HG03196 (cell line): Measurements from ENCODE around the gene CNST.
"Not testable (repeated sequence)": the region's sequence is repeated elsewhere in the genome, so short reads cannot be mapped to it uniquely, and the experiment has no call there.

ENCODE experiments used
- ATAC-seq: cut with Tn5 transposase; IDR thresholded peaks from one replicate; pipeline ENCODE4 v1.9.1; 2021; ENCODE audit not compliant: unreplicated experiment

Gene CNST

GRCh38 chr1:246583448-246584185 is 17.4 kb downstream of the CNST start:
- ATAC-seq = no peak

- ATAC-seq = no peak
Observed at GRCh38 chr1:246587032-246587431, 20.8 kb downstream of the CNST start.

GRCh38 chr1:246587606-246588005 is 21.4 kb downstream of the CNST start:
- no peak for ATAC-seq

- no peak for ATAC-seq
Observed at GRCh38 chr1:246588159-246588721, 22.0 kb downstream of the CNST start.

GRCh38 chr1:246589919-246590318 is 23.7 kb downstream of the CNST start:
- ATAC-seq = not testable (repeated sequence)

- ATAC-seq = peak; percentile 39
Observed at GRCh38 chr1:246591047-246591446, 24.8 kb downstream of the CNST start.

- ATAC-seq = peak; percentile 96
Observed at GRCh38 chr1:246591504-246591903, 25.2 kb downstream of the CNST start.

GRCh38 chr1:246591958-246592357 is 25.7 kb downstream of the CNST start:
- no peak for ATAC-seq

- ATAC-seq = no peak
Observed at GRCh38 chr1:246592695-246593094, 26.4 kb downstream of the CNST start.

GRCh38 chr1:246595146-246595545 is 28.9 kb downstream of the CNST start:
- no peak for ATAC-seq

- no peak for ATAC-seq
Observed at GRCh38 chr1:246597340-246597739, 31.1 kb downstream of the CNST start.

- no peak for ATAC-seq
Observed at GRCh38 chr1:246597971-246598370, 31.7 kb downstream of the CNST start.

- ATAC-seq = no peak
Observed at GRCh38 chr1:246599315-246599714, 33.1 kb downstream of the CNST start.

- ATAC-seq = no peak
Observed at GRCh38 chr1:246600579-246600978, 34.3 kb downstream of the CNST start.

- no peak for ATAC-seq
Observed at GRCh38 chr1:246602194-246602593, 35.9 kb downstream of the CNST start.

- ATAC-seq = not testable (repeated sequence)
Observed at GRCh38 chr1:246605231-246605630, 39.0 kb downstream of the CNST start.

GRCh38 chr1:246607462-246607861 is 41.2 kb downstream of the CNST start:
- ATAC-seq = no peak

- ATAC-seq = peak; percentile 80
Observed at GRCh38 chr1:246608616-246609376, 42.5 kb downstream of the CNST start.

GRCh38 chr1:246609632-246610031 is 43.4 kb downstream of the CNST start:
- ATAC-seq = no peak

- ATAC-seq = no peak
Observed at GRCh38 chr1:246613096-246613758, 47.0 kb downstream of the CNST start.

GRCh38 chr1:246617156-246617555 is 50.9 kb downstream of the CNST start:
- no peak for ATAC-seq
